ENCODE measurements around the gene TMEM51.

Gene TMEM51

GRCh38 chr1:15262003-15262377, 108.4 kb downstream of the TMEM51 start:
- no peaks in the 10 kb centered on the region for H3K36me3 ChIP-seq (ENCODE audit: control insufficient read depth, low read depth, low read length)
- H3K27me3 ChIP-seq (ENCODE audit: control insufficient read depth, insufficient read depth, low read length): no peaks in the 10 kb centered on the region
- H3K27ac ChIP-seq (ENCODE audit: low read length): no peak overlapping the region
- no peak overlapping the region for H3K9ac ChIP-seq (ENCODE audit: low read length)
- no peak overlapping the region for H3K4me3 ChIP-seq (ENCODE audit: low read length)
- no peaks in the 10 kb centered on the region for H3K9me3 ChIP-seq (ENCODE audit: control insufficient read depth, low read depth, low read length)
- H3K4me1 ChIP-seq (ENCODE audit: control insufficient read depth, low read depth, low read length): no peaks in the 10 kb centered on the region

GRCh38 chr1:15262706-15263105, 109.2 kb downstream of the TMEM51 start:
- Histone ChIP-seq H3K9me3 (ENCODE audit: control insufficient read depth, low read depth, low read length) (no peaks in the 10 kb centered on the region), H3K27ac (ENCODE audit: low read length) (no peak overlapping the region), H3K9ac (ENCODE audit: low read length) (no peak overlapping the region), H3K36me3 (ENCODE audit: control insufficient read depth, low read depth, low read length) (no peaks in the 10 kb centered on the region), H3K27me3 (ENCODE audit: control insufficient read depth, insufficient read depth, low read length) (no peaks in the 10 kb centered on the region), H3K4me3 (ENCODE audit: low read length) (no peak overlapping the region), H3K4me1 (ENCODE audit: control insufficient read depth, low read depth, low read length) (no peaks in the 10 kb centered on the region)

- no peaks in the 10 kb centered on the region for H3K4me1 ChIP-seq (ENCODE audit: control insufficient read depth, low read depth, low read length)
Observed at GRCh38 chr1:15264769-15265168, 111.2 kb downstream of the TMEM51 start.

More at GRCh38 chr1:15264769-15265168, 111.2 kb downstream of the TMEM51 start:
- no peaks in the 10 kb centered on the region for H3K27me3 ChIP-seq (ENCODE audit: control insufficient read depth, insufficient read depth, low read length)
- H3K27ac ChIP-seq (ENCODE audit: low read length): no peak overlapping the region
- H3K9me3 ChIP-seq (ENCODE audit: control insufficient read depth, low read depth, low read length): no peaks in the 10 kb centered on the region
- no peak overlapping the region for H3K4me3 ChIP-seq (ENCODE audit: low read length)
- no peak overlapping the region for H3K9ac ChIP-seq (ENCODE audit: low read length)
- H3K36me3 ChIP-seq (ENCODE audit: control insufficient read depth, low read depth, low read length): no peaks in the 10 kb centered on the region

Measured in iPS-18a (cell line).